RWPE1 (cell line): Measurements from ENCODE around the gene PPP2R5D.
"Not testable (repeated sequence)": the region's sequence is repeated elsewhere in the genome, so short reads cannot be mapped to it uniquely, and the experiment has no call there.

ENCODE experiments used
- CTCF ChIA-PET: fragments of 350-600 bp; sonication (Branson Sonifier 250); formaldehyde crosslinking; extraction: SDS; loops from one replicate; lab custom pipeline; 2021; lab: Yijun Ruan, JAX
- POLR2A ChIA-PET: fragments of 400-600 bp; formaldehyde crosslinking; extraction: SDS; loops from one replicate; lab custom pipeline; 2020; ENCODE audit warnings: antibody characterized with exemption; ENCODE audit not compliant: low non-redundant PET; lab: Yijun Ruan, JAX
- DNase-seq: peaks from one replicate; pipeline ENCODE4 v3.0.0; 2012; ENCODE audit warnings: low spot score
- H3K27ac ChIP-seq: fragments of 450-650 bp; 2 replicates; pipeline ENCODE4 v1.5.1; 2017
- CTCF ChIP-seq: fragments of 450-650 bp; conservative IDR thresholded peaks from 2 replicates; pipeline ENCODE4 v1.5.1; 2017; ENCODE audit warnings: low read depth, mild to moderate bottlenecking

Gene PPP2R5D

GRCh38 chr6:42987533-42988451, 3.4 kb downstream of the PPP2R5D start:
- no peak for TF ChIP-seq CTCF
- CTCF ChIA-PET = interaction anchor here (0.9 kb wide), 1 partner anchor 9 kb away, joined by 3 read pairs; the partner anchor contains the start of gene PEX6
- H3K27ac ChIP-seq = peak overlapping the region; percentile 12
- POLR2A ChIA-PET = no interaction called here
- no peak for DNase-seq

GRCh38 chr6:42988486-42989020, 4.2 kb downstream of the PPP2R5D start:
- TF ChIP-seq CTCF = no peak
- ChIA-PET POLR2A (no interaction called here), CTCF (no interaction called here)
- no peak for DNase-seq
- H3K27ac ChIP-seq = peak overlapping the region; percentile 15; the same call in 1 of the 2 replicates

GRCh38 chr6:42989923-42990322, 5.6 kb downstream of the PPP2R5D start:
- no peak for TF ChIP-seq CTCF
- no peak for DNase-seq
- CTCF ChIA-PET = no interaction called here
- no peak overlapping the region for H3K27ac ChIP-seq
- POLR2A ChIA-PET = interaction anchor here (0.5 kb wide), 1 partner anchor 13 kb away, joined by 3 read pairs; no protein-coding TSS in a partner anchor

- DNase-seq = no peak
- no peak overlapping the region for H3K27ac ChIP-seq
- no peak for TF ChIP-seq CTCF
- POLR2A ChIA-PET = no interaction called here
- CTCF ChIA-PET = no interaction called here
These were observed 9.1 kb downstream of the PPP2R5D start for GRCh38 chr6:42993445-42993844.

- POLR2A ChIA-PET = interaction anchor here (1.1 to 1.3 kb wide), 2 partner anchors 12 to 67 kb away, joined by 4 read pairs; partner anchors contain the start of genes CNPY3 and PPP2R5D
- H3K27ac ChIP-seq = peak overlapping the region; percentile 23; the same call in 1 of the 2 replicates
- no peak for TF ChIP-seq CTCF
- DNase-seq = no peak
- CTCF ChIA-PET = no interaction called here
These were observed 12.1 kb downstream of the PPP2R5D start for GRCh38 chr6:42996513-42996912.

- DNase-seq, POLR2A ChIA-PET, CTCF ChIA-PET, H3K27ac ChIP-seq: not testable (repeated sequence)
These were observed 13.8 kb downstream of the PPP2R5D start for GRCh38 chr6:42998205-42998604.
